NCI-H146 treated with DMSO at 0.1 percent for 48 hours (cell line): ENCODE results near the gene IMMP2L.
A peak's percentile ranks its signal among the peaks of the same experiment; 100 is the strongest.

Experiments
- DNase-seq: peaks from one replicate; lab custom pipeline; 2025; ENCODE audit not compliant: unreplicated experiment; lab: John Stamatoyannopoulos, UW

Gene IMMP2L

DNA sequence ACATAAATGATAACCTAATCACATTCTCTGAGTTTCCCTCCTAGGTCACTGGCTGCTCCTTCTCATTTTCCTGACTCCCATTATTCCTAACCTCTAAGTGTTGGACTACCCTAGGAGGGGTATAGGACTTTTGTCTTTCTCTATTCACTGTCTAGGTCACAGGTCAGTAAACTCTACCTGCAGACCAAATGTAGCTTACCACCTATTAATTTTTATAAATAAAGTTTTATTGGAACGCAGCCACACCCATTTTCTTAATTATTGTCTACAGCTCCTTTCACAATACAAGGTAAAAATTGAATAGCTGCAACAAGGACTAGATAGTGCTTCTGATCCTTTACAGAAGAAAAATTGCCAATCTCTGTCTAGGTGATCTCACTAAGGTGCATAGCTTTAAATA lies 156.7 kb downstream of the IMMP2L start:
- DNase-seq: no peak

DNA sequence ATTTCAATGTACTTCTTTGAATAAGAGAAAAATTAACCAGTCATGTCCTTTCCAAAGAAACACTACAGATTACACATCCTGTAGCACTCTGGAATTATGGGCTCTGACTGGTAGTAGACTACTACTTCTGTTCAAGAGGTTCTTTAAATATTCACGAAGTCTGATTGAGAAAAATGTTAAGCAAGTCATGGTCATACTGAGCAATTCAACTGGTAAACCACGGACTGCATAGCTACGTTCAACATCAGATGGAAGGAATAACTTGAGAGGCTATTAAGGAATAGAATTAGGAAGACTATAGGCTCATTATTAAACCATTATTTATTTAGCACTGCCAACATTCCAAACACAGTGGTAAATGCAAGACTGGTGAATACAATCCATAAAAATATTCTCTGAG lies 160.8 kb downstream of the IMMP2L start:
- DNase-seq: no peak

DNA sequence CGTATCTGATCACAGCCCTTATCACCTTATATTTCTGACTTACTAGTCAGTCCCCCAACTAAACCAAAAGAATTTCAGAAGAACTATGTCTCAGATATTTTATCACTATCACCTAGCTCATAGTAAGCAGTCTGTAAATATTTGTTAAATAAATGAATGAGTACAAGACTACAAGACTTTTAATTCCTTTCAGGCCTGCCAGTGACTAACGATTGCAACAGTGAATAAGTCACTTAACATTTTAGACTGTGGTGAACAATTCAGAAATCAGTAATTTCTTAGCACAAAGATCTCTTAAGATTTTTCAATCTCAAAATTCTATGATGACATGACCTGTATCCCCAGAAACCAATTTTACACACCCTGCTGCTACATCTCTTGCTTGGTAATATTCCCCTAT lies 162.2 kb downstream of the IMMP2L start:
- DNase-seq: no peak

DNA sequence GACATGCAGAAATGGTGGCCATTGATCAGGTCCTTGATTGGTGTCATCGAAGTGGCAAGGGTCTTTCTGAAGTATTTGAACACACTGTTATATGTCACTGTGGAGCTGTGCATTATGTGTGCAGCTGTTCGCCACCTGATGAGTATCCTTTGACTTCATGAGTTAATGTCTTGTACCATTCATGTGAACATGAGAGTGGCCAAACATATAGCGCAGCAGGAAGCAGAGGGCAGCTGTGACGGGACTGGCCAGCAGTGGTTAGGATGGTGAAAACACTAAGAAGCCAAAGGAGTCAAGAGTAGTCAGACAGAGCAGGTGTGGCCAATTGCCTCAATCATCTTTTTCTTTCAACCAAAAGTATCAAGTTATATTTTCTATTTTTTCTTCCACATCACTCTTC lies 167.4 kb downstream of the IMMP2L start:
- peak; percentile 96 for DNase-seq

- DNase-seq: no peak
Measured at GRCh38 chr7:111393011-111393754, 169.1 kb downstream of the IMMP2L start.

GRCh38 chr7:111392294-111392693 lies 170.0 kb downstream of the IMMP2L start:
- DNase-seq: no peak

GRCh38 chr7:111390000-111390399 lies 172.3 kb downstream of the IMMP2L start:
- peak; percentile 72 for DNase-seq

DNA sequence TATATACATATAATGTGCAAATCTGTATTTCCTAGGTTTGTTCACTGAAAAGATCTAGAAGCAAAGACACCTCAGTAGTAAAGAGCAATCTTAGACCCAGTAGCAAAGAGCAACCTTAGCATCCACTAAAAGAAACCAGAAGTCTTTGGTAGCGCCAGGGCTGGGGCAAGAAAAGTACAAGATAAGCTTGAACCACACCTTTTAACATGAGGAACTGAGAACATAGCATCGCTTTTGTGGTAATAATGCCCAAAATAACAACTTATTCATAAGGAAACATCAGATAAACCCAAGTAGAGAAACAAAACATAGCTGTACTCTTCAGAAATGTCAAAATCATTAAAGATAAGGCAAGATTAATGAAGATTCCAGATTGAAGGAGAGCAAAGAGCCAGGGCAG lies 173.4 kb downstream of the IMMP2L start:
- no peak for DNase-seq

GRCh38 chr7:111388016-111388415 lies 174.3 kb downstream of the IMMP2L start:
- no peak for DNase-seq

GRCh38 chr7:111384065-111384891 lies 178.0 kb downstream of the IMMP2L start:
- DNase-seq: no peak

- no peak for DNase-seq
Measured at GRCh38 chr7:111383133-111383532, 179.2 kb downstream of the IMMP2L start.

DNA sequence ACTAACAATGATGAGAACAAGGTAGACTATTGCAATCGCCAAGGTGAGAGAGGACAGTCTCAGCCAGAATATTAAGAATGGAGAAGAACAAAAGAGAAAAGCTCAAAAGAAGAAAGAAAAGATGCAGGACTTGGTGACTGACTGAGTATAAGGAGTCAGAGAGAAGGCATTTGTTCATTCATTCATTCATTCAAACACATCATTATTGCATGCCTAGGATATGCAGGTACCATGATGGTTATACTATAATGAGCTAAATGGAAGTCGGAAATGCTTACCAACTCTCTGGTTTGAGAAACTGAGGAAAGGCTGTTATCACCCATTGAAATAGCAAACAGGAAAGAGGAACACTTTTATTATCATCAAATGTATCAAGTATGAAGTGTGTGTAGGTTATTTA lies 180.7 kb downstream of the IMMP2L start:
- DNase-seq: no peak

DNA sequence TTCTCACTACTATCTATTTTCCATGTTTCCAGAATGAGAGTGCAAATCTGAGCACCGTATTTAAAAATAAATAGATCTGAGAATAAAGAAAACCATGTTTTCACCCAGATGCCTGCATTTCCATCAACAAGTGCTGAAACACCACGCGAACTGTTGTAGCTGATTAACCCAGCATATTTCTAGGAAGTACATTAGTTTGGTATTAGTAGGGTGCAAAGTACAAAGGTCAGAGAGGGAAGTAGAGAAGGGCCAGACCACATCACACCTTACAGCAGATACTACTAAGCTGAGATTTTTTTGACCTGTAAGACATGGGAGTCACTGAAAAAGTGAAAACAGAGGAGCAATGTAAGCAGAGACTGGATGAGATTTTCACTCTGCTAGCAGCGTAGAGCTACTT lies 181.3 kb downstream of the IMMP2L start:
- no peak for DNase-seq

DNA sequence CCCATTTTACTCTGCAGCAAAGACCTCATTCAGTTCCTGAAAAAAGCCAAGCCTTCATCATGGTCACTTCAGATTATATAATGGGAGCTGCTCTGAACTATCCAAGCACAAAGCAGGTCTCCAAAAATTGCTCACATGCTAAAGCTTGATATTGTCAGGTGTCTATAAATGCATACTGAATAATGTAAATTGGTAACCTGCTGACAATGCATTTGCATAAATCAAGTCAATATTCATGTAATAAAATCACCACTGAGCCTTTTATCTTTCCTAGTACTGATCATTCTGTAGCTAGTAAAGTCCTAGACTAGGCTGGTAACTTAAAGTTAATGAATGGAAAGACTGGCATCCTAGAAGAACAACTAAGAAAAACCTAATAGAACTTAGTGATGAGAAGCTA lies 188.3 kb downstream of the IMMP2L start:
- DNase-seq: no peak

DNA sequence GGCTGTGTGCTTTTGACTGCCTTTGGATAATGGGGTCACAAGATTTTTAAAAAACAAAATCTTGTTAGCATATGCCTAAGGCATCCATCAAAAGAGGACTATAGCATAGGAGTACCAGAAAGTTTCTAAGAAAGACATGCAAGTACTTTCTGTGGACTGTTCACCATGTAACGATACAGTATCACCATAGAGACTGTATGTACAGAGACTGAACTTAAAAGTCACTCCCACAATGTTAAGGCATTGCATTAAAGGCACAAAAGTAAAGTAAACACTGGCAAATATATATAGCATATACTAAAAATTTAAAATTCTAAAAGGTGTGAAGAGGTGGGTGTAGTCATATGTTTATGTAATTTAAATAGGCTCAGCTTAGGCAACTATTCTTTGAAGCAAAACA lies 190.9 kb downstream of the IMMP2L start:
- no peak for DNase-seq

DNA sequence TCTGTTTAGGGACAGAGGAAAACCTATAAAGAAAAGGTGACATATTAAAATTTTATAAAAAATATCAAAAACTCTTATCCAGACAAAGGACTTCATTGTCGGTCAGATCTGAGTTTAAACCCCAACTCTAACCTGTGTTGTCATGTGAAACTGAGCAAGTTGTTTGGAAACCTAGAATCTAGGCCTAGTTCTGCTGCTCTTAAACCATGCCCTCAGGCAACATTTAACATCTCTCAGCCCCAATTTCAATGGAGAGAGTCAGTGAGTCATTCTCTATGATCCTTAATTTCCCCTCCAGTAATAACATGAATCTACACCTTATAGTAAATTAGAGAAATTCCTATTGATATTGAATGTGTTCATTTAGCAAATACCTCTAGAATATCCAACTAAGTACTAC lies 192.3 kb downstream of the IMMP2L start:
- DNase-seq: no peak

DNA sequence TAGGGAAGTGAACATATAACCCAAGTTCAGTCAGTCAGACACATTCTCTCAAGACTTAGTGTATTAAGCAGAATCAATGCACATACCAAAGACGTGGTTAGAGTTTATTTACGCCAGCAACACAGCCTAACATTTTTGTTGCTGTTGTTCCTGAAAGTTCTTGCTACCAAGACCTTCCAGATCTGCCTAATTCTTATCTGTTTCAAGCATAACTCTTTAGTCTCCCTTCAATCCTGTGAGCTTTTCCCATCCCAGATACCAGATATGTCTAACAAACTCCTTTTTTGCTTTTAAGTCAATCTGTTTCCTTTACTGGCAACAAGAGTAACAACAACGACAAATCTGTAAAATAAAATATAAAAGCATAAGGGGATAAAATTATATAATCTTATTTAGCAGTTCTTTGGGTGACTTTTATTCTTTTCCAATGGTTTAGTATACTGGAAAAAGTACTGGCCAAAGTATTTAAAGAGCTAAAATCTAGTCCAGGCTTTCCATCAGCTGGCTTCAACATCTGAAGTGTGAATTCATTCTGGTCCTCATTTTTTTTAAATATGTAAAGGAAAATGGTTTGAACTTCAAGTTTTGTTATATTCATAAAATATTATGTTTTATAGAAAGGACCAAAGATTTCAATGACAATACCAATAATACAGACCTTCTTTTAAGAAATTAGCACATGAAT lies 193.8 kb downstream of the IMMP2L start:
- no peak for DNase-seq

DNA sequence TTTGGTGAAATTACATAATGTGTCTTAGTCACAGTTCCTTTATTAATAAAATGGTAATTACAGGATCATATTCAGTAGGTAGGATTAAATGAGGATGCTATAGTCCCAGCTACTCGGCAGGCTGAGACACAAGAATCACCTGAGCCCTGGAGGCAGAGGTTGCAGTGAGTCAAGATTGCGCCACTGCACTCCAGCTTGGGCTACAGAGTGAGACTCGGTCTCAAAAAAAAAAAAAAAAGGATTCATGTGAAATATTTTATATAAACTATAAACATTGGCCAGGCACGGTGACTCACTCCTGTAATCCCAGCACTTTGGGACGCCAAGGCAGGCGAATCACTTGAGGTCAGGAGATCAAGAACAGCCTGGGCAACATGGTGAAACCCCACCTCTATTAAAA lies 197.9 kb downstream of the IMMP2L start:
- DNase-seq: no peak

DNA sequence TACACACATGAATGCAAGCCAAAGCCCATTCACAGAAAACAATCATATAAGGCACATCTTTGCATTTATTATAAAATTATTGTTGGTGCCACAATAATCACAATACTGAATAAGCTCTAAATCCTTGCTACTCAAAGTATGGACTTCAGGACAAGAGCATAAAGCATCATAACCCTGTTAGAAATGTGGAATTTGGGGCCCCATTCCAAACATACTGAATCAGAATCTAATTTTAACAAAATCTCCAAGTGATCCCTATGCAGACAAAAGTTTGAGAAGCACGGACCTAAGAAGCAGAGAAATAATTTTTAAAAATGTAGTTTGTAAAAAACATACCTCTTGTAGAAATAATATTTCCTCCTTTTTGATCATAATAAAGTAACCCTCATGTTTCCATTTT lies 199.2 kb downstream of the IMMP2L start:
- no peak for DNase-seq

- no peak for DNase-seq
Measured at GRCh38 chr7:111362506-111363054, 199.7 kb downstream of the IMMP2L start.

GRCh38 chr7:111358915-111359314 lies 203.4 kb downstream of the IMMP2L start:
- DNase-seq: no peak

DNA sequence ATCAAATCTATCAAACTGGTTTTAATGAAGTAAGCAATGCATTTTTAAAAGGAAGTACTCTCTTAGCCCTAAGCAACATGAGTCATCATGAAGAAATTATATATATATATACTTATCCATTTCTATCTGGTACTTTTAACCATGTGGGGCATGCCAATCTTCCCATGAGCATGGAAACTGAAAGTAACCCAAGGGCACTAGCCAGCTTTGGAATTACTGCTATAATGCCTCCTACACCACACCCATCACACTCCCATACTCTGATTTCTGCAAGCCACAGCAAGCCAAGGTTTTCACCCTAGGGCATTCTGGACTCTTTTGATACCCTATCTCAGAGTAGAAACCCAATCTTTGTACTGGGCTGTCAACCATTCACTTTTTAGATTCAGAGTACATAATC lies 204.6 kb downstream of the IMMP2L start:
- peak; percentile 6 for DNase-seq
